ENCODE measurements around the gene LRRC8A.

- TF ChIP-seq CTCF (conservative IDR thresholded peaks at IDR 0.05; ENCODE audit: low read length) (no peak), EZH2phosphoT487 (IDR thresholded peaks at IDR 0.05; ENCODE audit: borderline replicate concordance, low read depth, low read length) (no peak)
These were observed 24.0 kb downstream of the LRRC8A start for GRCh38 chr9:128905964-128906363.

Data from OCI-LY7 (cell line).